Epithelial cell of proximal tubule (primary cell): ENCODE measurements around the gene BEND7. TPM values are rescaled to one million over a fixed set of nuclear protein-coding genes. Genes with fewer than 3 reads are reported as not detected.

Experiments
- DNase-seq: peaks from one replicate; pipeline ENCODE4 v3.0.0-alpha.2; 2011; ENCODE audit warnings: low read depth
- H3K4me3 ChIP-seq: 2 replicates; pipeline ENCODE4 v1.5.1; 2011; ENCODE audit warnings: low read depth, mild to moderate bottlenecking, low read length
- CTCF ChIP-seq: conservative IDR thresholded peaks from 2 replicates; pipeline ENCODE4 v1.5.1; 2012; ENCODE audit warnings: low read depth, mild to moderate bottlenecking, low read length
- total RNA-seq: library from RNA; depleted of rRNA; stranded (reverse); fragments of >200 nt; gene quantifications from 2 replicates; pipeline ENCODE4 v1.2.3, GENCODE V29; 2015

BEND7 gene
- total RNA-seq, 1 donor from 2014 or later, result 41.4 TPM

- no peak for DNase-seq
- no peak for TF ChIP-seq CTCF
- H3K4me3 ChIP-seq, result no peak overlapping the region
These were observed 32.6 kb downstream of the BEND7 start for GRCh38 chr10:13496164-13496563.

- no peak for TF ChIP-seq CTCF
- H3K4me3 ChIP-seq, result no peak overlapping the region
- no peak for DNase-seq
These were observed 36.2 kb downstream of the BEND7 start for GRCh38 chr10:13492493-13493180.

GRCh38 chr10:13491747-13492360, 37.0 kb downstream of the BEND7 start:
- H3K4me3 ChIP-seq, result no peak overlapping the region
- no peak for TF ChIP-seq CTCF
- DNase-seq, result no peak

- no peak for TF ChIP-seq CTCF
- no peak overlapping the region for H3K4me3 ChIP-seq
- no peak for DNase-seq
These were observed 38.3 kb downstream of the BEND7 start for GRCh38 chr10:13490503-13490902.

GRCh38 chr10:13489035-13489599, 39.7 kb downstream of the BEND7 start:
- no peak for DNase-seq
- H3K4me3 ChIP-seq, result no peak overlapping the region
- TF ChIP-seq CTCF, result no peak

- DNase-seq, result no peak
- no peak overlapping the region for H3K4me3 ChIP-seq
- TF ChIP-seq CTCF, result peak; percentile 46
These were observed 43.2 kb downstream of the BEND7 start for GRCh38 chr10:13485623-13486022.
